HepG2 (cell line): Measurements from ENCODE around the gene GPR158.

Source experiments
- EP300 ChIP-seq, 3 experiments: sonication (generic) in 1 of 3; formaldehyde crosslinking in 1 of 3; IDR thresholded peaks; 2 replicates each; pipeline versions ENCODE4 v1.5.1 to v1.6.1; 2011 to 2020; ENCODE audit warnings: low read depth in 2 of 3, low read length in 2 of 3, borderline replicate concordance in 1 of 3, improper control_type of control experiment in 1 of 3, mild to moderate bottlenecking in 1 of 3, missing genetic modification reagents in 1 of 3, moderate library complexity in 1 of 3
- GLI4 ChIP-seq: sonication (generic); formaldehyde crosslinking; IDR thresholded peaks from 2 replicates; pipeline ENCODE4 v1.5.1; 2020; ENCODE audit warnings: missing genetic modification reagents, mild to moderate bottlenecking, moderate library complexity, borderline replicate concordance
- MAZ ChIP-seq, 2 experiments: sonication (generic) in 1 of 2; formaldehyde crosslinking in 1 of 2; IDR thresholded peaks; 2 replicates each; pipeline versions ENCODE4 v1.5.0 to v1.6.1; 2012 to 2020; ENCODE audit warnings: low read depth in 2 of 2, mild to moderate bottlenecking in 2 of 2, borderline replicate concordance in 1 of 2, improper control_type of control experiment in 1 of 2, low read length in 1 of 2, missing genetic modification reagents in 1 of 2, moderate library complexity in 1 of 2
- NFYB ChIP-seq: sonication (generic); formaldehyde crosslinking; IDR thresholded peaks from 2 replicates; pipeline ENCODE4 v1.4.0; 2020; ENCODE audit warnings: missing genetic modification reagents

- TF ChIP-seq GLI4 (CRISPR knock-in tag) (no peak), MAZ (IDR thresholded peaks at IDR 0.05; ENCODE audit: borderline replicate concordance, low read depth, low read length) (no peak), MAZ (CRISPR knock-in tag; IDR thresholded peaks at IDR 0.05; ENCODE audit: low read depth) (no peak), NFYB (CRISPR knock-in tag) (no peak), EP300 (IDR thresholded peaks at IDR 0.05; ENCODE audit: low read depth in 2 of 2, low read length in 2 of 2) (no peak), EP300 (CRISPR knock-in tag; IDR thresholded peaks at IDR 0.05; ENCODE audit: borderline replicate concordance) (no peak)
Observed at GRCh38 chr10:25582961-25583360, 408.2 kb downstream of the GPR158 start.
